Activated CD8-positive, alpha-beta memory T cell treated with anti-CD3 and anti-CD28 coated beads for 1 hour (primary cell): Measurements from ENCODE around the gene B2M.
"Not testable (repeated sequence)": the region's sequence is repeated elsewhere in the genome, so short reads cannot be mapped to it uniquely, and the experiment has no call there.

ENCODE experiments used
- DNase-seq, 2 donors: peaks; one replicate each; pipeline ENCODE4 v3.0.0-alpha.2; 2020; ENCODE audit warnings: low read depth in 1 of 2; ENCODE audit errors: extremely low read depth in 1 of 2

The B2M gene

DNA sequence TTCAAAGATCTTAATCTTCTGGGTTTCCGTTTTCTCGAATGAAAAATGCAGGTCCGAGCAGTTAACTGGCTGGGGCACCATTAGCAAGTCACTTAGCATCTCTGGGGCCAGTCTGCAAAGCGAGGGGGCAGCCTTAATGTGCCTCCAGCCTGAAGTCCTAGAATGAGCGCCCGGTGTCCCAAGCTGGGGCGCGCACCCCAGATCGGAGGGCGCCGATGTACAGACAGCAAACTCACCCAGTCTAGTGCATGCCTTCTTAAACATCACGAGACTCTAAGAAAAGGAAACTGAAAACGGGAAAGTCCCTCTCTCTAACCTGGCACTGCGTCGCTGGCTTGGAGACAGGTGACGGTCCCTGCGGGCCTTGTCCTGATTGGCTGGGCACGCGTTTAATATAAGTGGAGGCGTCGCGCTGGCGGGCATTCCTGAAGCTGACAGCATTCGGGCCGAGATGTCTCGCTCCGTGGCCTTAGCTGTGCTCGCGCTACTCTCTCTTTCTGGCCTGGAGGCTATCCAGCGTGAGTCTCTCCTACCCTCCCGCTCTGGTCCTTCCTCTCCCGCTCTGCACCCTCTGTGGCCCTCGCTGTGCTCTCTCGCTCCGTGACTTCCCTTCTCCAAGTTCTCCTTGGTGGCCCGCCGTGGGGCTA, at the start of gene B2M, which contains the start of gene PATL2:
TSS of gene B2M (plus strand) at position 422 of the 647 bp plus-strand sequence. CDS start at position 452, 30 bp downstream.
TSS of gene PATL2 (minus strand) at position 228 of the 647 bp plus-strand sequence. CDS start 34,833 bp downstream, outside the sequence.
- peak; percentile 88 to 93 for DNase-seq

DNA sequence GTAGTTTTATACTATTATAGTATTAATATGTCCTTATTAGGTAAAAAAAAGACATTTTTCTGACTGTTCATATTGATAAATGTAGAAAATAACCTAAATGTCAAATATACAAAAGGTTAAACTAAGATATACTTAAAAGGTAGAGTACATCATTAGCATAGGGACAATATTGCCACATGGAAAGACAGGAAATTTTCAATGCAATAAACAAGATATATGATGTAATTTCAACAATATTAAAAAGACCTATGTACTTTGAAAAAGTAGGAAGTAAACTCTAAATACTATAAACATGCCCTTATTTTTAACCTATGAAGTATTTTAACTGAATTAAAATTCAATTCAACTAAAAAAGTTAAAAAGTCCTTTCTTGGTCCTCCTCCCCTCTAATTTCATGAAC, 49.7 kb upstream of the B2M start:
- DNase-seq: no peak

DNA sequence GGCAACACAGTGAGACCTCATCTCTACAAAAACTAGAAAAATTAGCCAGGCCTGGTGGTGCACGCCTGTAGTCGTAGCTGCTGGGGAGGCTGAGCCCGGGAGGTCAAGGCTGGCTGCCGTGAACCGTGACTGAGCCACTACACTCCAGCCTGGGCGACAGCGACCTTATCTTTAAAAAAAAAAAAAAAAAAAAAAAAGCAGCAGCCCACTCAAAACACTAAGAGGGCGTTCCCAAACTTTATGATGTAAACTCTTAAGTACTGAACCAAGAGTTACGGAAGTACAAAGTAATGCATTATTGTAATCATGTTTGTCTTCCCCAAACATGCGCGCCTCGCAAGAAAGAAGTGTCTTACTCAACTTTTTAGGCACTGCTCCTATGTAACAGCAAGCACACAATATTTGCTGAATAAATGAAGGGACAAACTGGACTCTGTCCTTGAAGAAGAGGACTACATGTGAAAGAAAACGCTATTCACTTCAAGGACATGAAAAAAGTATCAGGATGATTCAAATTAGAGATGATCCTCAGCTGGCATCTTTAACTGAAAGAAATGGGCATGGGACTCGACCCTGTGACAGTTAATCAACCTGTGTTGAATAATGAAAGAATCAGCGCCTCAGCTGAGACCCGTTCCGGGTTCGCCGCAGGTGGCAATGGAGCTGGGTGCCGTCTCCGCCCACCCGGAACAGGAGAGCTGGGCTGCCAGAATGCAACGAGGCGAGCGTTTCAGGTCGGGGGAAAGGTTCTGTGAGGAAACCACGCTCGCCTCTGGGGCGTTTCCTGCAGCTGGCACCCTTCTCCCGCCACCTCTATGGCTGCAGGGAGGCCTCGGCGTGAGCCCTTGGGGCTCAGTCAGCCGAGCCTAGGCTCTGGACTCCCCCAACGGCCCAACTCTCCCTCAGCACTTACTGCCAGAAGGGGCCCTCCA, 48.6 kb upstream of the B2M start:
- DNase-seq: peak; percentile 56 to 74

DNA sequence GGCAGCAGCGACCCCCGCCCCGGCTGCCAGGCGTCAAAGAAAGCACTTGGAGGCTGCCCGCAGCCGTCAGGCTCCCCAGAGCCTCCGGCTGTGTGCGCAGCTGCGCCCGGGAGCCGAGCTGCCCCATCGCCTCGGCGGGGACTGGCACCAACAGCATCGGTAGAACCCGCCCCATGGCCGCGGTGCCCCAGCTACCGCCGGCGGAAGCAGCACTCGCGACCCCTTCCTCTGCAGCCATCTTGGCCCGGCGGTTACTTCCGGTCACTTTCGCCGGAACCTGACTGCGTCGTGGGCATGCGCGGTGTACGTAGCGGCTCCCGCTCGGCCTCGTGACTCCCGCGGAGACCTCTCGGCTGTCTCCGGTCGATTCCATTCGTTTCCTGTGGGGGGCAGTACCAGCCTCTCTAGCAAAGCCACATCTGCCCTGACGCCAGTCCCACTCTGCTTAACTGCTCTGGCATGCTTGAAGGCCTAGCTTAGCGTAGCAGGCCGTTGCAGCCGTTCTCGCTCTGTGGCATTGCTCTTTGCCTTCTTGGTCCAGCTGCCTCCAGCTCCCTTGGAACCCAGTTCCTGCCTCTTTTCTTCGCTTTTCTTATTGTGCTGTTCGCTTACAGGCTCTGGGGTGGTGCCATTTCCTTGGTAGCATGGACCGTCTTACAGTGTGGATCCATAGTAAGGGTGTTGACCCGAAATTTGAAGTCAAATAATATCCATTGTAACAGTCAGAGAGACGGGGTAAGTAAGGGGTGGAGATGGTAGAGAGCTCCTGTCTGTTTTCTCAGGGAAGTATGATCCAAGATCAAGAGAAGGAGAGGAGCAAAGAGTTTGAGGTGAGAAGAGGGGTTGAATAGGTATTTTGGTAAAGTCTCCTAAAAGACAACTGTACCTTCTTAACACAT, 47.7 kb upstream of the B2M start, which contains the start of gene SPG11:
TSS of gene SPG11 (minus strand) at position 253 of the 899 bp plus-strand sequence. CDS start at position 238, 15 bp downstream.
- DNase-seq: peak; percentile 90 to 94

DNA sequence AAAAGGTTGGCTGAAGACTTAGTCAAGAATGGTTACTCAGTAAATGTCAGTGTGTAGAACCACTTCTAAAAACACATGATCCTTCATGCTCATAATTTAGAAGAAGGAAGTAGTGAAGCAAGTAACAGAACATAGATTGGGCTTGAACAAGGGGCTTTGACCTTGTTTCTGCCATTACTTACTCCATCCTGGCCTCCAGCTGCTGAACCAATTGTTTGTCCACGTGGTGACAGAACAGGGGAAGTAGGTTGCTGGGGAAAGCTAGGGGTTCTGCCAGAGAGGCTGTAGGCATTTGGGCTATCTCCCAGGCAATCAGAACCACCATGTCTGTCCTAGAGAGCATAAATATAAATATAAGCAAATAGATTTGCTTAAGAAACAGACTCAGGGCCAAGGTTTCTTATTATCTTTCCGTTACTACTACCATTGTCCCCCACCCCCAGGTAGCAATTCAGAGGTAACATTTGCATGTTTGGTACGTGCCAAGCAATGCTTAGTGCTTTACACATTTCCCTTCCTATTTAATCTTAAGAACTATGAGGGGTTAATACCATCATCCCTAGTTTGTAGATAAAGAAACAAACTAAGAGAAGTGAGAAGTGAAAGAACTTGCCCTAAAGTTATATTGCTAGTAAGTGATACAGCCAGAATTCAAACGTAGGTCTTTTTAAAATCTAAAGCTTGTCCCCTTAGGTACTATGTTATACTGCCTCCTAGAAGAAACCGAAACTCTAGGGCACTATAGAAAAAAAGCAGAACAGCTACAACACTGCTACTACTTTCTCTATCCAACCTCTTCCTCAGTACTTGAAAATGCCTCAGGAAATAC, 44.9 kb upstream of the B2M start:
- no peak for DNase-seq

DNA sequence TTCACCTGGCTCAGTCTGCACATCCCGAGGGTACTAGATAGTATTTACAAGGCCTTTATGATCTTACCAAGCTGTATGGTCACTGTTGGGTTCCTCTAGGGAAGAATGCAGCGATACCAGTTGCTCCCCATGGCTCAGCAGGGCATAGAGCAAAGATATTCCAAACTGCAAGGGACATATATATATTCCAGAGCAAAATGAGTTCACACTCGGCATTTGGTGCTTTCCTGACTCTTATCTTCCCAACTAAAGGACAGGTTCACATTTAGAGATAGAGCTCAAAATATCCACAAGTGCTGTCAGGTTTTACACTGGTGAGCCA, 44.3 kb upstream of the B2M start:
- DNase-seq: no peak

DNA sequence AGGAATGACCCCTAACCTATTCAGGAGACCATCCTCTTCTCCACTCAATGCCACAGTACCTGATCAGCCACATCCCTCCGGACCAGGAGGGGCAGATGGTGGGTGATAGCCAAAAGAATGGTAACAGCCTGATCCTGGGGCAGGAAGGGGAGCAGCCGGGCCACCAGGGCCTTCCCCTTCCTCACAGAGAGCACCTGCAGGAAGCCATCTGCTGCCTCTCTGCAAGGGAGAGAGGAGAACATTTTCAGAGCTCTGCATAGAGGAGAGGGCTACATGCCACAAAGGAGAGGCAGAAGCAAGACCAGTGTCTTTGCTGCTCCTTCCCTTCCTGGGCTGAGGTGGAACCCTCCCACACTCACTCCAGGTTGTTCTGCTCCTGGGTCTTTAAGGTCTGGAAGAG, 42.4 kb upstream of the B2M start:
- no peak for DNase-seq

DNA sequence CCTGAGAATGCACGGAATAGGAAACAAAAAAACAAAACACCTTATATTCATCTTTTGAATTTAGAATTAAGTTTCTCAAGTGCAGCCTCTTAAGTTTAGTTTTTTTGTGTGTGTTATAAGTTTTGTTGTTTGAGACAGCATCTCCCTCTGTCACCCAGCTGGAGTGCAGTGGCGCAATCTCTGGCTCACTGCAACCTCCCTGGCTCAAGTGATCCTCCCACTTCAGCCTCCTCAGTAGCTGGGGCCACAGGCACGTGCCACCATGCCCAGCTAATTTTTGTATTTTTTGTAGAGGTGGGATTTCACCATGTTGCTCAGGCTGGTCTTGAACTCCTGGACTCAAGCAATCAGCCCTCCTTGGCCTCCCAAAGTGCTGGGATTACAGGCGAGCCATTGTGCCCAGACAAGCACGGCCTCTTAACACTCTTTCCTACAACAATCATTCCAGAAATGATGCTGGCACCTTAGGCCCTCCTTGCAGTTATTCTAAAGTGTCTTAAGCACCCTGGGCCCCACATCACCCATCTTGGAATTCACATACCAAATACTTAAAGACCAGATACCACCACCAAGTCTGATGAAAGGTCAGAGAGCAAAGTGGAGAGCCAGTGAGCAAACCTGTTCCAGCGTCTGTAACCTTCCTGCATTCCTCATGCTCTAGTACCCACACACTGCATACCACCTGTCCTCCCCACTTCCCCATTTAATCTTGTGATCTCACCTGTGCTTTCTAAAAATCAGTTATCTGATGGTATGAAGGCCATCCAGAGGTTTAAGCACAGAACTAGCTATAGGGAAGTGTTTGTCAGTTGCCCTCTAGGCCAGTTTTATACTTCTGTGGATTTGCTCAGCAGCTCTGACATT, 41.0 kb upstream of the B2M start:
- no peak for DNase-seq

DNA sequence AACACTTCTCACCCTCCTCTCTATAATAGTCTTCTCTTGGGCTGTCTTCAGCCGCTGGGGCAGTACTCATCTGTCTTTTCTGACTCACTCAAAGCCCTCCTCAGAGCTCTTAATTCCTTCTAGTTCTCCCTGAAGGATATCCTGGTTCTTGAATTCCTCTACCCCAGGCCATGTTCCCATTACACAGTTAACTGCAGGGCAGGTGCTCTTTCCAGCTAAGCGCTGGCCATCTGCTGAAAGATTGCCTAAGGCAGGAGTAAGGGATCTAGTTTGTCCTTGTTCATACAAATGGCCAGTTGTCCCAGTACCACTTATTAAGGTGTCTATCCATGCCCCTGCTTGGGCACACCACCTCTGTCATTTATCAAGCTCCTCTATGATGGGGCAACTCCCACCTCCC, 37.7 kb upstream of the B2M start:
- DNase-seq: no peak

DNA sequence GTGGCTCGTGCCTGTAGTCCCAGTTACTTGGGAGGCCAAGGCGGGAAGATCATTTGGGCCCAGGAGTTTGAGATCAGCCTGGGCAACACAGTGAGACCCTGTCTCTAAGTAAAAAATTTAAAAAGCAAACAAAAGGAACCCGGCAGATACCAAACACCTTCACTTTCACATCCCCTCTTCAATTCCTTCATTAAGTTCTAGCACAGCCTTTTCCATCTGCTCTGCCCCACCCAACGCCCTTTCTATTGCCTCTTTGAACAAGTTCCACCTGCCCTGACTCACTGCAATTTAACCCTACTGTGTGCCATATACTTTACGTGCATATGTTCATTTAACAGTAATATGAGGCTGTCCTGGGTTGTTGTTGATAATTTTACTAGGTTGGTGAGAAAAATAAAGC, 35.4 kb upstream of the B2M start:
- no peak for DNase-seq

DNA sequence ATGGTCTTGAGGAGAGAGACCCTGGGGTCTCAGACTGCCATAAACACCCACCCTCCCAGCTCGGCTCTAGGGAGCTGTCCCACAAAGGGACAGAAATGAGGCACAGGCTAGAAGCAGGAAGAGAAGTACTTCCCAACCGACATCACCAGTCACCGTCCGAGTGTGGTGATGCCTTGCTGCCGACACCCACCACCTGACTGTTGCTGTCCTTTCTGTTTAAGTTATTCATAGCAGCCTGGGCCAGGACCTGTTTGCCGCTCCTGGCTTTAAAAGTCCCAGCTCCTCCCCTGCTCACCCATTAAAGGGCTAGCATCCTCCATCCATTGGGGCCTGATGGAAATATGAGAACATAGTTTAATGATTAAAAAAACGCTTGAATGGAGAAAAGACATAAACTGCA, 34.6 kb upstream of the B2M start:
- DNase-seq: no peak

DNA sequence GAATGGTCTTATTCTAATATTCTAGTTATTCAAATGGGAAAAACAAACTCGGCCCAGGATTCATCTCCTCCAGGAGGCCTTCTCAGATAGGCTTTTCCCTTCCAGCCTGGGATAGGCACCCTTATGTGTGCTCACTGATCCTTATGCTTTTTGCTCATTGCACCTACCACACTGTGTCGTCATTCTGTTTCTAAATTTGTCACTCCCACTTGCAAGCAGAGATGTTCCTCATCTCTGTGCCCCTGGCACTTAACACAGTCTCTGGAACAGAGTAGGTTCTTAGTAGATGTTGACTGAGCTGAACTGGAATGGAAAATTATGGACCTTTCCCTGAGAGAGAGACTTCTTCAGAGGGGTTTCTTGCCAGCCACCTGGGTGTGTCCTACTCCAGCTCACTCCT, 29.1 kb upstream of the B2M start:
- DNase-seq: no peak

DNA sequence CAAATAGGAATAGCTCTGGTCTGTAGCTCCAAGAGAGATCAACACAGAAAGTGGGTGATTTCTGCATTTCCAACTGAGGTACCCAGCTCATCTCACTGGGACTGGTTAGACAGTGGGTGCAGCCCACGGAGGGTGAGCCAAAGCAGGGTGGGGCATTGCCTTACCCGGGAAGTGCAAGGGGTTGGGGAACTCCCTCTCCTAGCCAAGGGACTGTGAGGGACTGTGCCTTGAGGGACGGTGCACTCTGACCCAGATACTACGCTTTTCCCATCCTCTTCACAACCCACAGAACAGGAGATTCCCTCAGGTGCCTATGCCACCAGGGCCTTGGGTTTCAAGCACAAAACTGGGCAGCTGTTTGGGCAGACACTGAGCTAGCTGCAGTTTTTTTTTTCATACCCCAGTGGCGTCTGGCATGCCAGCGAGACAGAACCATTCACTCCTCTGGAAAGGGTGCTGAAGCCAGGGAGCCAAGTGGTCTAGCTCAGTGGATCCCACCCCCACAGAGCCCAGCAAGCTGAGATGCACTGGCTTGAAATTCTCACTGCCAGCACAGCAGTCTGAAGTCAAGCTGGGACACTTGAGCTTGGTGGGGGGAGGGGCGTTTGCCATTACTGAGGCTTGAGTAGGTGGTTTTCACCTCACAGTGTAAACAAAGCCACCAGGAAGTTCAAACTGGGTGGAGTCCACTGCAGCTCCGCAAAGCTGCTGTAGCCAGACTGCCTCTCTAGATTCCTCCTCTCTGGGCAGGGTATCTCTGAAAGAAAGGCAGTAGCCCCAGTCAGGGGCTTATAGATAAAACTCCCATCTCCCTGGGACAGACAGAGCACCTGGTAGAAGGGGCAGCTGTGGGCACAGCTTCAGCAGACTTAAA, 28.3 kb upstream of the B2M start:
- DNase-seq: peak; percentile 28 to 65

DNA sequence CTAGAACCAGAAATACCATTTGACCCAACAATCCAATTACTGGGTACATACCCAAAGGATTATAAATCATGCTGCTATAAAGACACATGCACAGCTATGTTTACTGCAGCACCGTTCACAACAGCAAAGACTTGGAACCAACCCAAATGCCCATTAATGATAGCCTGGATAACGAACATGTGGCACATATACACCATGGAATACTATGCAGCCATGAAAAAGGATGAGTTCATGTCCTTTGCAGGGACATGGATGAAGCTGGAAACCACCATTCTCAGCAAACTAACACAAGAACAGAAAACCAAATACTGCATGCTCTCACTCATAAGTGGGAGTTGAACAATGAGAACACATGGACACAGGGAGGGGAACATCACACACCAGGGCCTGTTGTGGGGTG, 22.0 kb upstream of the B2M start:
- not testable (repeated sequence) for DNase-seq

DNA sequence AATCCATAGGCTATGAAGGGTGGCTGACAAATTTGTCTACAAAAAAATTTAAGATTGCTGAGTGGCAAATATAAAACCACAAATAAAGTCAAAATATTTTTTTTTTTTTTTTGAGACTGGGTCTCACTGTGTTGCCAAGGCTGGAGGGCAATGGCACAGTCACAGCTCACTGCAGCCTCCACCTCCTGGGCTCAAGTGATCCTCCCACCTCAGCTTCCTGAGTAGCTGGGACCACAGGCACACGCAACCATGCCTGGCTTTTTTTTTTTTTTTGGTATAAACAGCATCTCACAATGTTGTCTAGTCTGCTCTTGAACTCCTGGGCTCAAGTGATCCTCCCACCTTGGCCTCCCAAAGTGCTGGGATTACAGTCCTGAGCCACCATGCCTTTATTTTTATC, 21.1 kb upstream of the B2M start:
- not testable (repeated sequence) for DNase-seq

DNA sequence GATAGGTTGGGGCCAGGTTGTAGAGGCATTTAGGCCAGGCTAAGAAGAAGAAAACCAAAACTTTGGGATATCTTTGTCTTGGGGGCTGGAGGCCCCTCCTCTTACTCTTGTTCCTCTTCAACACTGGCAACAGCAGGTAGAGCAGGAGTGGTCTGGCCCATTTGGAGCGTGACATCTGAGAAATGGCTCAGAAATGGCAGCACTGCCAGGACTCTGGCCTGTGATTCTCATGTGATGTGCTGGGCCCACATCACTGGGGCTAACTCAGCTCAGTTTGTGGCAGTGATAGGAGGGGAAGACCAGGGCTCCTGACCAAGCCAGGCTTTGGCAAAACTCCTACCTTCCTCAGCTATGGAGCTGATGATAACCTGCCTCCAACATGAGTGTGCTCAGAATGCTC, 18.7 kb upstream of the B2M start:
- DNase-seq: no peak

DNA sequence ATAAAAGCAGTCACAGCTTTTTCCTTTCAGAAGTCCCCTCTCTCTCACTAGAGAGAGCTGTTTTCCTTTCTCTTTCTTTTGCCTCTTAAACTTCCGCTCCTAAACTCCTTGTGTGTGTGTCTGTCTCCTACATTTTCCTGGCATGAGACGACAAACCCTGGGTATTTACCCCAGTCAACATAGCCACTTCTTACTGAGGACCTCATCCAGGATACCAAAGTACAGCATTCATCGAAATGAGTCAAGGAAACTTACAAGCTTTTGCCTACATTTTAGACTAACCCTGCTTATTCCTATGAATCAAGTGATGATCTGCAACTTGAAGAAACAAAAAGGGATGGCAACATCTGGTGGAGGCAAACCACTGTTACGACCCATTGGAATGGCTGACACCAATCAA, 16.9 kb upstream of the B2M start:
- no peak for DNase-seq

DNA sequence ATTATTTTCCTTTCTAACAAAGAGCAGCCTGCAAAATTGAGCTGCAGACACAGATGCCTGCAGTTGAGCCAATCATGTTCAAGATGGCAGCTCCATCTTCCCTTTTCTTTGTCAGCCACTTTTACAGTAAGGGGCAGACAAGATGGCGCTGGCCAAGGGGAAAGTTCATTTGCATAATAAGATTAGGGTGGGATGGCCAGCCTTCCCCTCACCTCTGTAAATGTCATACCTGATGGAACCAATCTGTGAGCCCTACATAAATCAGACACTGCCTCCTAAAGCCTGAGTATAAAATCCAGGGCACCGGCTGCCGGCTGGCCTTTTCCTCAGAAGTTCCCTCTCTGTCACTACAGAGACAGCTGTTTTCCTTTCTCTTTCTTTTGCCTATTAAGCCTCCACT, 16.0 kb upstream of the B2M start:
- no peak for DNase-seq
